LNCAP (cell line): ENCODE measurements around the gene REV3L.

ENCODE experiments used
- CTCF ChIP-seq: fragments of 450-650 bp; IDR thresholded peaks from 2 replicates; pipeline ENCODE4 v1.5.1; 2017; ENCODE audit warnings: mild to moderate bottlenecking

Gene REV3L

GRCh38 chr6:111461860-111462259 lies 21.2 kb downstream of the REV3L start:
- TF ChIP-seq CTCF, result no peak

- TF ChIP-seq CTCF, result no peak
Observed at GRCh38 chr6:111458670-111459232, 24.3 kb downstream of the REV3L start.

GRCh38 chr6:111456208-111456607 lies 26.8 kb downstream of the REV3L start:
- no peak for TF ChIP-seq CTCF

GRCh38 chr6:111450636-111451035 lies 32.4 kb downstream of the REV3L start:
- TF ChIP-seq CTCF, result no peak

- no peak for TF ChIP-seq CTCF
Observed at GRCh38 chr6:111450087-111450486, 32.9 kb downstream of the REV3L start.

GRCh38 chr6:111449129-111449528 lies 33.9 kb downstream of the REV3L start:
- TF ChIP-seq CTCF, result no peak

GRCh38 chr6:111447051-111447450 lies 36.0 kb downstream of the REV3L start:
- no peak for TF ChIP-seq CTCF

- no peak for TF ChIP-seq CTCF
Observed at GRCh38 chr6:111445861-111446267, 37.2 kb downstream of the REV3L start.
